ENCODE data around the gene UGT1A3.
A peak's percentile ranks its signal among the peaks of the same experiment; 100 is the strongest.
"Not testable (repeated sequence)": the region's sequence is repeated elsewhere in the genome, so short reads cannot be mapped to it uniquely, and the experiment has no call there.

Gene UGT1A3

DNA sequence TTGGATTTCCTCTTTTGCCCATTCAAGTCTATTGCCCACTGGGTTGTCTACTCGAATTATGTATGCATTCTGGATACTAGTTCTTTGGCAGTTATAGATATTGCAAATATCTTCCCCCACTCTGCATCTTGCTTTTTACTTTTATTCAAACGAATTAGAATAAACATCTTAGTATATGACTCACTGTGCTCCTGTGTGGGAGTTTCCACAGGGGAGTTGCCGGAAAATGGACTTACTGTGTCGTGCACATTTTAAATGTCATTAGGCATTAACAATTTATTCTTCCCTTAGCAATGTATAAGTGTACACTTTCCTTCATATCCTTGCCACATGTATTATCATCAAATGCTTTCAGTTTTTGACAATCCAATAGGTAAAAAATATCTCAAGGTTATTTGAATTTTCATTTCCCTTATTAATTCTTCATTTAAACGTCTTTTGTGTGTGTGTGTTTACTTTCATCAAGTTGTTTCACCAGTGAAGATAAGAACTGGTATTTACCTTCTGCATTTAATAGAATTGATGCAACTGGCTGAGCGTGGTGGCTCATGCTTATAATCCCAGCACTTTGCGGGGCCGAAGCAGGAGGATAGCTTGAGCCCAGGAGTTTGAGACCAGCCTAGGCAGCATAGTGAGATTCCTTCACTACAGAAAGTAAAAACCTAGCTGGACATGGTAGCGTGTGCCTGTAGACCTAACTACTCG is 20.8 kb upstream of the UGT1A3 start:
- no peak for DNase-seq (ENCODE audit: low spot score)

DNA sequence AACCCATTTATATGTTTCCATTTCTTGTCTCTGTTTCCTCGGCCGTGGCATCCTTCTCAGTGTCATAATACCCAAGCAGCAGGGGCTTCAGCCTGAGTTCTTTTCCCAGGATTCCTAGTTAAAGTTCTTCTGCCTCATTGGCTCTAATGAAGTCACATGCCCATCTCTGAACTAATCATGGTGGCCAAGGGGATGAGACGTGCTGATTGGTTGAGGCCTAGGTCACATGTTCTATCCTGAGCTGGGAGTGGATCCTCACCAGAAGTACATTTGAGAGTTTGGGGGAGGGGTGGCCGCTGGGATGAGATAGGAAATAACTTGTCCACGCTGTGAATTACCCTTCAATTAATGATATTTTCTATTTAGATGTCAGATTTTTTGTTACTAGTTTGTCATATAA is 19.9 kb upstream of the UGT1A3 start:
- DNase-seq (ENCODE audit: low spot score) = no peak

DNA sequence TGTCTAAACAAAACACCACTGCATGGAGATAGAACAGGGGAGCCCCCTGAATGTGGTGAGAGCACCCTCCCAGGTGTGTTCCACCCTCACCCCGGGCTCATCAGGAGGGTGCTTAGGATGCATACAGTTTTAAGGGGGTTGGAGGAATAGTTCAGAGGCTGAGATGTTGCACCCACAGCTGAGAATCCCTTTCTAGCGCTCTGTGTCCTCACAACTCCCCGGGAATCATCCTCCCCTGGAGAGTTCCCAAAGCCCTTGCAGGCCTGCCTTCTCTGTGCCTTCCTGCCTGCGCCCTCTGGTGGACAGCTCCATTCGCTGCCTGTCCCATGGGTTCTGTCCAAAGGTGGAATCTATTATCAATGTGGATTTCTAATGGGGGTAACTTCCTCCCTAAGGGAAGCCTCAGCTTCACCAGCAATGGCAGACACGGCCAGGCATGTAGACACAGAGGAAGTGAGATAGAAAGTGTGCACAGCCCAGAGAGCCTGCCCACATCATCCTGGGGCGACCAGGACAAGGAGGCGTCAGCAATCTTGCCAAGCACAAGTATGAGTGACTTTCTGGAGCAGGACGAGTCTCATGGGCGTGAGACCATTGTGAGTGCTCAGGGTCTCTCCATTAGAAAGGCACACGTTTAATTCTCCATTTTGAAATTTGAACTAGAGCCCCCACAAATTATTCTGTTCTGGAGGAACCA is 17.4 kb upstream of the UGT1A3 start:
- peak; percentile 56 for DNase-seq (ENCODE audit: low spot score)

DNA sequence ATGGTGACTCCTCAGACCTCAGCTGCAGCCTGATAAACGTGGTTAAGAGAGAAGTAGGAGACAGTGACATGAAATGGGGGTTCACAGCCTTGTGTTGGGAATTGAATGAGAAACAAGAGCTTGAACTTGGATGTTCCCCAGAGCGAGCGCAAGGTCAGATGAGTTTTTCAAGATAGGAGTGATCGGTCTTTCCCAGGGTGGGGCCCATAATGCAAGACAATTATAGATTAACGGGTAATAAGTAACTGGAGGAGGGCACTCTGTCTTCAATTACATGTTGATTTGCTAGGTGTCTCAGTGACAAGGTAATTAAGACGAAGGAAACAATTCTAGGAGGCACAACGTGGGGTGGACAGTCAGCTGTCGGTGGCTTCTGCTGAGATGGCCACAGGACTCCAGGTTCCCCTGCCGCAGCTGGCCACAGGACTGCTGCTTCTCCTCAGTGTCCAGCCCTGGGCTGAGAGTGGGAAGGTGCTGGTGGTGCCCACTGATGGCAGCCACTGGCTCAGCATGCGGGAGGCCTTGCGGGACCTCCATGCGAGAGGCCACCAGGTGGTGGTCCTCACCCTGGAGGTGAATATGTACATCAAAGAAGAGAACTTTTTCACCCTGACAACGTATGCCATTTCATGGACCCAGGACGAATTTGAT is 16.1 kb upstream of the UGT1A3 start, which contains the start of gene UGT1A5:
UGT1A5 (plus strand) TSS at position 297 of the 651 bp plus-strand sequence; CDS start at position 382, 85 bp downstream.
- DNase-seq (ENCODE audit: low spot score) = no peak

DNA sequence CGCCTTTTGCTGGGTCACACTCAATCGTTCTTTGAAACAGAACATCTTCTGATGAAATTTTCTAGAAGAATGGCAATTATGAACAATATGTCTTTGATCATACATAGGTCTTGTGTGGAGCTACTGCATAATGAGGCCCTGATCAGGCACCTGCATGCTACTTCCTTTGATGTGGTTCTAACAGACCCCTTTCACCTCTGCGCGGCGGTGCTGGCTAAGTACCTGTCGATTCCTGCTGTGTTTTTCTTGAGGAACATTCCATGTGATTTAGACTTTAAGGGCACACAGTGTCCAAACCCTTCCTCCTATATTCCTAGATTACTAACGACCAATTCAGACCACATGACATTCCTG is 15.6 kb upstream of the UGT1A3 start:
- DNase-seq (ENCODE audit: low spot score) = no peak

DNA sequence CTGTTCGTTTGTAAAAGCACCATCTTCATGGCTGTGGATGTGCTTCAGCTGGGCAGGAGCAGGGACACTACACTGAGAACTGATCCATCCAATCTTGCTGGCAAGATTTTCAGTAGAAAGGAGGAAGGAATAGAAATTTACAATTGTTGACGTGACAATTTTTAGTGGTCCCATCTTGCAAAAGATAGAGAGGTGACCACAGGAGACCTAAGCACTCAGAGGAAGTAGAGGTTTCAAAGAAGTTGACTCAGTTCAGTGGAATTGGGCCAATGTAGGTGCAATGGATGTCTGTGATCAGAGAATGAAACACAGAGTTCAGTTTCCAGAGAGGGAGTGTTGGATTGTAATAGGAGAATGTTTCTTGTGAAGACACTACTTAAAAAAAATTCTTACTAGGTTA is 14.7 kb upstream of the UGT1A3 start:
- no peak for DNase-seq (ENCODE audit: low spot score)

DNA sequence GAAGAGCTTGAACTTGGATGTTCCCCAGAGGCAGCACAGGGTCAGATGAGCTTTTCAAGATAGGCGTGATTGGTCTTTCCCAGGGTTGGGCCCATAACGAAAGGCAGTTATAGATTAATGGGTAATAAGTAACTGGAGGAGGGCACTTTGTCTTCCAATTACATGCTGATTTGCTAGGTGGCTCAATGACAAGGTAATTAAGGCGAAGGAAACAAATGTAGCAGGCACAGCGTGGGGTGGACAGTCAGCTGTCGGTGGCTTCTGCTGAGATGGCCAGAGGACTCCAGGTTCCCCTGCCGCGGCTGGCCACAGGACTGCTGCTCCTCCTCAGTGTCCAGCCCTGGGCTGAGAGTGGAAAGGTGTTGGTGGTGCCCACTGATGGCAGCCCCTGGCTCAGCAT is 10.3 kb upstream of the UGT1A3 start, which contains the start of gene UGT1A4:
UGT1A4 (plus strand) TSS at position 185 of the 400 bp plus-strand sequence; CDS start at position 270, 85 bp downstream.
- no peak for DNase-seq (ENCODE audit: low spot score)

DNA sequence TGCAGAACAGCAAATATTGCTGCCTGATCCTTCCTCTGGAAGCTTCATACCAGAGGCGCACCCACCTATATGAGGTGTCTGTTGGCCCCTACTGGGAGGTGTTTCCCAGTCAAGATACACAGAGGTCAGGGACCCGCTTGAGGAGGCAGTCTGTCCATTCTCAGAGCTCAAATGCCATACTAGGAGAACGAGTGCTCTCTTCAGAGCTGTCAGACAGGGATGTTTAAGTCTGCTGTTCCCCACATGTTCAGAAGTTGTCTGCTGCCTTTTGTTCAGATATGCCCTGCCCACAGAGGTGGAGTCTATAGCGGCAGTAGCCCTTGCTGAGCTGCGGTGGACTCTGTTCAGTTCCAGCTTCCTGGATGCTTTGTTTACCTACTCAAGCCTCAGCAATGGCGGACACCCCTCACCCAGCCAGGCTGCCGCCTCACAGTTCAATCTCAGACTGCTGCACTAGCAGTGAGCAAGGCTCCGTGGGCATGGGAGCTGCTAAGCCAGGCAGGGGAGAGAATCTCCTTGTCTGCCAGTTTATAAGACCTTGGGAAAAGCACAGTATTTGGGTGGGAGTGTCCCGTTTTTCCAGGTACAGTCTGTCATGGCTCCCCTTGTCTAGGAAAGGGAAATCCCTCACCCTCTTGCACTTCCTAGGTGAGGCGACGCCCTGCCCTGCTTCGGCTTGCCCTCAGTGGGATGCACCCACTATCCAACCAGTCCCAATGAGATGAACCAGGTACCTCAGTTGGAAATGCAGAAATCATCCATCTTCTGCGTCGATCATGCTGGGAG is 8.2 kb downstream of the UGT1A3 start:
- not testable (repeated sequence) for DNase-seq (ENCODE audit: low spot score)

DNA sequence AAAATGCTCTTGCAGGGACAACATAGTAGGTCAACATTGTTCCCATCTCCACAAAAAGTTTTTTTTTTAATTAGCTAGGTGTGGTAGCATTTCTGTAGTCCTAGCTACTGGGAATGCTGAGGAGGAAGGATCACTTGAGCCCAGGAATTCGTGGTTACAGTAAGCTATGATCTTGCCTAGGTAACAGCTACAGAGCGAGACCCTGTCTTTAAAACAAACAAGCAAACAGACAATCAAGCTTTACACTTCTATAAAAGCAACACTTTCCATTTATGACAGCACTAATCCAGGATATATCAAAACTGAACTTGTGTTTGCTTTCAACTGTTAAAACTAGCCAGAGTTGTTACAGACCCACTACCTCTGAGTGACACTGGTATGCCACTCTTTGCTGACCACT is 12.0 kb downstream of the UGT1A3 start:
- no peak for DNase-seq (ENCODE audit: low spot score)

DNA sequence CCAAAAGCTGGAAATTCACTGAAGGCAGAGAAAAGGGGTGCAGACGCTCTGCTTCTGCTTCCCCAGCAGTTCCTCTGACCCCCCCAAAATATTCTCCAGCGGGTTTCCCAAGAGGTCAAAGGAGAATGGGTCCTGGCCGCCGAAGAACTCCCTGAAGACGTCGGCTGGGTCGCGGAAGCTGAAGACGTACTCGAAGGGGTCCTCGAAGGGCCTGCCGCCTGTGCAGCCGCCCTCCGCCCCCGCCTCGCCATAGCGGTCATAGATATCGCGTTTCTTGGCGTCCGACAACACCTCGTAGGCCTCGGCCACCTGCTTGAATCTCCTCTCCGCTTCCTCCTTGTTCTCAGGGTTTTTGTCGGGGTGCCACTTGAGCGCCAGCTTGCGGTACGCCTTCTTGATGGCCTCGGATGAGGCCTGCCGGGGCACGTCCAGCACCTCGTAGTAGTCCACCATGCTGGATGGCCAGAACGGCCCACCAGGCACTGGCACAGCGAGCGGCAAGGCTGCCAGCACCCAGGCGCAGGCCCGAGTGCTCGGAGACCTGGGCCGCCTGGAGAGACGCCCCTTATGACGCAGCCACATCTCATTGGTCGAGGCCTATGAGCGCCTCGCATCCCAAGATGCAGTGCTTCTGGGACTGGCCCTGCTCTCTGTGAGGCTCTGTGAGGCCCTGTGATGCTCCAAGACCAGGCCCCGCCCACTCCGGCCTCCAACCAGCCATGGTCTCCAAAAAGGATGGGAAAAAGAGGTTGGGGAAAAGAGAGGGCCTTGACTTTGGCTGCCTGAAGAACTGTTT is 14.8 kb downstream of the UGT1A3 start:
- no peak for DNase-seq (ENCODE audit: low spot score)

DNA sequence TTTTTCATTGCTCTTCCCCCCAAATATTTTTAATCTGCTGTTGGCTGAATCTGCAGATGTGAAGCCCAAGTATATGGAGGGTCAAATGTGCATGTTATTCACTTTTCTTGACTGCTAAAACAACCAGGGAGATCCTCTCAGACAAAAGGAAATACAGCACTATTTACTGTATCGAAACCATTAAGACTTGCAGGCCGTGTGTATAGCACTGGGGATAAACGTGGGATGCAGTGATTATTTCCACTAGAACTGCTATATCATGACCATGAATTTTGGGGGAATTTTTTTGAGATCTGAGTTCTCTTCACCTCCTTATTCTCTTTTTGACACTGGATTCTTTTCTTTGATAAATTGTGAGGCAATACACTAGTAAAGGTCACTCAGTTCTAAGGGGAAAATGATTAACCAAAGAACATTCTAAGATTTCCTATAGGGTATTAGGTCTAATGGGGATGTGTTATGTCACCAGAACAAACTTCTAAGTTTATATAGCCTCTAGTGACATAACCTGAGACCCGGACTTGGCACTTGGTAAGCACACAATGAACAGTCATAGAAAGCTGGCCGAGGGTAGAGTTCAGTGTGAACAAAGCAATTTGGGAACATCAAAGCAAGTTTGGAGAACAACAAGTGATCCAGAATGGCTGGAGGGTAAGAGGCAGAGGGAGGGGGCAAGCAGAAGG is 16.4 kb downstream of the UGT1A3 start:
- DNase-seq (ENCODE audit: low spot score) = peak; percentile 49

DNA sequence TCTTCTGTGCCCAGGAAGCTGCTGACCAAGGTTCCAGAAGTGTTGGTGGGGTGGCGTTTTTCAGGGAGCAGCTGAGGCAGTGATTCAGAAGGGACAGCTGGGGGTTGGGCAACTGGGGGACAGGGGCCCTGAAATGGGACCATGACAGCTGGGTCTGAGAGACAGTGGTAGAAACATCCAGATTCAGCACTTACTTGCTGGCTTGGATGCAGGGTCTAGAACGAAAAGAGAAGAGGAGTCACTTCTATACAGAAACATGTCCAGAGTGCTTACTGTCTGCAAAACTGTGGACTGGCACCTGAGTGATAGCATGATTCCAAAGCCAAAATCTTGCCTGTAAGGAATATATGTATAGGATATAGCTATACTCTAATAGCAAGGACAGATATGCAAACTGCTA is 17.0 kb downstream of the UGT1A3 start:
- DNase-seq (ENCODE audit: low spot score) = not testable (repeated sequence)

DNA sequence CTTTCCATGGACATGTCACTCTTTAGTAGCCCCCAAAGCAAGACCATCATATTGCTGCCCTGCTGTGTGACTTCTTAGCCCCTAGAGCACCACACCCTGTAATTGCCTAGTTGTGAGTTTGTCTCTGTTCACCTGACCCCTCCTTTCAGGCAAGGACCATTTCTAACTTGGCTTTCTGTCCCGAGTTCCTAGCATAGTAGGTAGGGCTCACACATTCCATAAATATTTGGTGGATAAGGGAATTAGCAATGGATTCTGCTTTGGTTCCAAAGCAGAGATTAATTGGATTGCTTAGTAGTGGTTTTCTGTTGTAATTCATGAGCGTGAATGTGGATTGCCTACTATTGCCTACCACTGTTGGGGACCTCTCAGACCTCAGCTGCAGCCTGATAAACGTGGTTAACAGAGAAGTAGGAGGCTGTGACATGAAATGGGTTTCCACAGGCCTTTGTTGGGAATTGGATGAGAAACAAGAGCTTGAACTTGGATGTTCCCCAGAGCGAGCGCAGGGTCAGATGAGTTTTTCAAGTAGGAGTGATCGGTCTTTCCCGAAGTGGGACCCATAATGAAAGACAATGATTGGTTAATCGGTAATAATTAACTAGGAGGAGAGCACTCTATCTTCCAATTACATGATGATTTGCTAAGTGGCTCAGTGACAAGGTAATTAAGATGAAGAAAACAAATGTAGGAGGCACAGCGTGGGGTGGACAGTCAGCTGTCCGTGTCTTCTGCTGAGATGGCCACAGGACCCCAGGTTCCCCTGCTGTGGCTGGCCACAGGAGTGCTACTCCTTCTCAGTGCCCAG is 17.8 kb downstream of the UGT1A3 start:
- no peak for DNase-seq (ENCODE audit: low spot score)

DNA sequence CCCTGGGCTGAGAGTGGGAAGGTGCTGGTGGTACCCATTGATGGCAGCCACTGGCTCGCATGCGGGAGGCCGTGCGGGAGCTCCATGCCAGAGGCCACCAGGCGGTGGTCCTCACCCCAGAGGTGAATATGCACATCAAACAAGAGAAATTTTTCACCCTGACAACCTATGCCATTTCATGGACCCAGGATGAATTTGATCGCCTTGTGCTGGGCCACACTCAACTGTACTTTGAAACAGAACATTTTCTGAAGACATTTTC is 18.4 kb downstream of the UGT1A3 start:
- no peak for DNase-seq (ENCODE audit: low spot score)

DNA sequence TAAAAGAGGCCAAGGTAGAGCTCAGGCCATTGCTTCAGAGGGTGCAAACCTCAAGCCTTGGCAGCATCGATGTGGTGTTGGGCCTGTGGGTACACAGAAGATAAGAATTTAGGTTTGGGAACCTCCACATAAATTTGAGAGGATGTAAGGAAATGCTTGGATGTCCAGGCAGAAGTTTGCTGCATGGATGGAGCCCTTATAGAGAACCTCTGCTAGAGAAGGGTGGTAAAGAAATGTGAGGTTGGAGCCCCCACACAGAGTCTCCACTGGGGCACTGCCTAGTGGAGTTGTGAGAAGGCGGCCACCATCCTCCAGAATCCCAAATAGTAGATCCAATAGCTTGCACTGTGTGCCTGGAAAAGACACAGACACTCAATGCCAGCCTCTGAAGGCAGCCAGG is 21.8 kb downstream of the UGT1A3 start:
- DNase-seq (ENCODE audit: low spot score) = not testable (repeated sequence)

DNA sequence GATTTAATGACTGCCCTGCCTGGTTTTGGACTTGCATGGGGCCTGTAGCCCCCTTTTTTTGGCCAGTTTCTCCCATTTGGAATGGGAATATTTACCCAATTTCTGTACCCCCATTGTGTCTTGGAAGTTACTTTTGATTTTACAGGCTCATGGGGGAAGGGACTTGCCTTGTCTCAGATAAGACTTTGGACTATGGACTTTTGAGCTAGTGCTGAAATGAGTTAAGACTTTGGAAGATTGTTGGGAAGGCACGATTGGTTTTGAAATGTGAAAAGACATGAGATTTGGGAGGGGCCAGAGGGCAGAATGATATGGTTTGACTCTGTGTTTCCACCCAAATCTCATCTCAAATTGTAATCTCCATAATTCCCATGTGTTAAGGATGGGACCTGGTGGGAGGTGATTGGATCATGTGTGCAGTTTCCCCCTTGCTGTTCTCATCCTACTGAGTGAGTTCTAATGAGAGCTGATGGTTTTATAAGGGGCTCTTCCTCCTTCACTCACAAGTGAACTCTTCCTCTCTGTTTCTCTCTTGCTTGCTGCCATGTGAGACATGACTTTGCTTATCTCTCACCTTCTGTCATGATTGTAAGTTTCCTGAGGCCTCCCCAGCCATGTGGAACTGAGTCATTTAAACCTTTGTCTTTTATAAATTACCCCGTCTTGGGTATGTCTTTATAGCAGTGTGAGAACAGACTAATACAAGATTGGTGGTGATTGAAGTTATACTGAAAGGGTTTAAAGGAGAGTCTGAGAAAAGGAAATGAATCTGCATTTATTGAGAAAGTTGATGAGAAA is 22.6 kb downstream of the UGT1A3 start:
- not testable (repeated sequence) for DNase-seq (ENCODE audit: low spot score)

DNA sequence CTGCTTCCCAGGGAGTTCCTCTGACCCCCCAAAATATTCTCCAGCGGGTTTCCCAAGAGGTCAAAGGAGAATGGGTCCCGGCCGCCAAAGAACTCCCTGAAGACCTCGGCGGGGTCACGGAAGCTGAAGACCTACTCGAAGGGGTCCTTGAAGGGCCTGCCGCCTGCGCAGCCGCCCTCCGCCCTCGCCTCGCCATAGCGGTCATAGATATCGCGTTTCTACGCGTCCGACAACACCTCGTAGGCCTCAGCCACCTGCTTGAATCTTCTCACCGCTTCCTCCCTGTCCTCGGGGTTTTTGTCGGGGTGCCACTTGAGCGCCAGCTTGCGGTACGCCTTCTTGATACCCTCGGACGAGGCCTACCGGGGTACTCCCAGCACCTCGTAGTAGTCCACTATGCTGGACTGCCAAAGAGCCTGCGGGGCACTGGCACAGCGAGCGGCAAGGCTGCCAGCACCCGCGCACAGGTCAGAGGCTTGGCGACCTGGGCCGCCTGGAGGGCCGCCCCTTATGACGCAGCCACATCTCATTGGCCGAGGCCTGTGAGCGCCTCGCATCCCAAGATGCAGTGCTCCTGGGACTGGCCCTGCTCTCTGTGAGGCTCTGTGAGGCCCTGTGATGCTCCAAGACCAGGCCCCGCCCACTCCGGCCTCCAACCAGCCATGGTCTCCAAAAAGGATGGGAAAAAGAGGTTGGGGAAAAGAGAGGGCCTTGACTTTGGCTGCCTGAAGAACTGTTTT is 26.2 kb downstream of the UGT1A3 start:
- DNase-seq (ENCODE audit: low spot score) = no peak

DNA sequence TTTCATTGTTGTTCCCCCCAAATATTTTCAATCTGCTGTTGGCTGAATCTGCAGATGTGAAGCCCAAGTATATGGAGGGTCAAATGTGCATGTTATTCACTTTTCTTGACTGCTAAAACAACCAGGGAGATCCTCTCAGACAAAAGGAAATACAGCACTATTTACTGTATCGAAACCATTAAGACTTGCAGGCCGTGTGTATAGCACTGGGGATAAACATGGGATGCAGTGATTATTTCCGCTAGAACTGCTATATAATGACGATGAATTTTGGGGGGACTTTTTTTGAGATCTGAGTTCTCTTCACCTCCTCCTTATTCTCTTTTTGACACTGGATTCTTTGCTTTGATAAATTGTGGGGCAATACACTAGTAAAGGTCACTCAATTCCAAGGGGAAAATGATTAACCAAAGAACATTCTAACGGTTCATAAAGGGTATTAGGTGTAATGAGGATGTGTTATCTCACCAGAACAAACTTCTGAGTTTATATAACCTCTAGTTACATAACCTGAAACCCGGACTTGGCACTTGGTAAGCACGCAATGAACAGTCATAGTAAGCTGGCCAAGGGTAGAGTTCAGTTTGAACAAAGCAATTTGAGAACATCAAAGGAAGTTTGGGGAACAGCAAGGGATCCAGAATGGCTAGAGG is 27.7 kb downstream of the UGT1A3 start:
- peak; percentile 70 for DNase-seq (ENCODE audit: low spot score)

Measured in HuH-7.5 (cell line).